PC-3 (cell line): ENCODE results near the gene HOXC4. TPM values are rescaled to one million over a fixed set of nuclear protein-coding genes. Genes with fewer than 3 reads are reported as not detected.

ENCODE experiments used
- ATAC-seq: fragments of 200-7000 bp; cut with Tn5 transposase; 2 replicates; pipeline ENCODE4 v1.9.1; 2020; ENCODE audit warnings: mild to moderate bottlenecking, moderate library complexity
- BruUV-seq: library from RNA; stranded (reverse); fragments of 400-500 nt; replicated peaks from 2 replicates; lab custom pipeline; 2021; lab: Mats Ljungman, UMichigan
- CTCF ChIA-PET: fragments of 300-600 bp; sonication (Branson Sonifier 250); formaldehyde crosslinking; loops from one replicate; lab custom pipeline; 2022; ENCODE audit warnings: antibody characterized with exemption; lab: Charles Lee
- POLR2A ChIA-PET: fragments of 300-600 bp; sonication (Branson Sonifier 250); formaldehyde crosslinking; loops from one replicate; lab custom pipeline; 2022; ENCODE audit warnings: antibody characterized with exemption; ENCODE audit not compliant: unreplicated experiment; lab: Charles Lee
- DNase-seq: peaks from one replicate; pipeline ENCODE4 v3.0.0-alpha.2; 2015
- H2AFZ ChIP-seq: fragments of 300-600 bp; sonication (generic); 2 replicates; pipeline ENCODE4 v1.6.0; 2016; ENCODE audit warnings: antibody characterized with exemption, low read length
- H3F3A ChIP-seq: fragments of 300-600 bp; sonication (generic); one replicate; pipeline ENCODE4 v1.6.0; 2017; ENCODE audit warnings: antibody characterized with exemption, low read length, control low read depth, mild to moderate bottlenecking; ENCODE audit not compliant: unreplicated experiment
- H3K27ac ChIP-seq: fragments of 300-600 bp; sonication (generic); 2 replicates; pipeline ENCODE4 v1.5.1; 2016; ENCODE audit warnings: mild to moderate bottlenecking, low read length
- H3K27me3 ChIP-seq: fragments of 300-600 bp; sonication (generic); 2 replicates; pipeline ENCODE4 v1.6.1; 2016; ENCODE audit warnings: low read length, mixed read lengths
- H3K36me3 ChIP-seq: fragments of 300-600 bp; sonication (generic); 2 replicates; pipeline ENCODE4 v1.6.1; 2016; ENCODE audit warnings: low read depth, mixed run types, low read length, mixed read lengths
- H3K4me1 ChIP-seq: fragments of 300-600 bp; sonication (generic); 2 replicates; pipeline ENCODE4 v1.5.1; 2016; ENCODE audit warnings: low read length; ENCODE audit not compliant: insufficient read depth
- H3K4me2 ChIP-seq: fragments of 300-600 bp; sonication (generic); 2 replicates; pipeline ENCODE4 v1.6.0; 2016; ENCODE audit warnings: low read length
- H3K4me3 ChIP-seq: fragments of 300-600 bp; sonication (generic); 2 replicates; pipeline ENCODE4 v1.5.1; 2016; ENCODE audit warnings: mild to moderate bottlenecking, low read length, mixed read lengths
- H3K79me2 ChIP-seq: fragments of 300-600 bp; sonication (generic); 2 replicates; pipeline ENCODE4 v1.6.1; 2017; ENCODE audit warnings: low read length, mixed read lengths
- H3K9ac ChIP-seq: fragments of 300-600 bp; sonication (generic); 2 replicates; pipeline ENCODE4 v1.6.0; 2016; ENCODE audit warnings: mild to moderate bottlenecking, low read length
- H3K9me2 ChIP-seq: fragments of 300-600 bp; sonication (generic); replicated peaks from 2 replicates; pipeline ENCODE4 v1.6.1; 2016; ENCODE audit warnings: mixed run types, low read length, mixed read lengths
- H3K9me3 ChIP-seq: fragments of 300-600 bp; sonication (generic); 2 replicates; pipeline ENCODE4 v1.6.1; 2016; ENCODE audit warnings: low read length, mixed read lengths
- H4K20me1 ChIP-seq: fragments of 300-600 bp; sonication (generic); 2 replicates; pipeline ENCODE4 v1.6.1; 2016; ENCODE audit warnings: low read length, mixed read lengths
- EZH2 ChIP-seq: fragments of 300-600 bp; sonication (generic); IDR thresholded peaks from one replicate; pipeline ENCODE4 v1.6.1; 2017; ENCODE audit warnings: antibody characterized with exemption, mild to moderate bottlenecking, low read length; ENCODE audit not compliant: unreplicated experiment
- EZH2phosphoT487 ChIP-seq: fragments of 300-600 bp; sonication (generic); IDR thresholded peaks from 2 replicates; pipeline ENCODE4 v1.6.1; 2018; ENCODE audit warnings: mild to moderate bottlenecking, antibody characterized with exemption, low read length, borderline replicate concordance
- intact Hi-C: fragments of 100-400 bp; cut with micrococcal nuclease; formaldehyde crosslinking; loops from 2 replicates; pipeline ENCODE4 v1.9.0; 2023
- total RNA-seq: library from RNA; depleted of rRNA; stranded (reverse); fragments of >200 nt; gene quantifications from 2 replicates; pipeline ENCODE4 v1.2.3, GENCODE V29; 2014
- TF ChIP-seq, protein P1 (sequence below): fragments of 300-600 bp; sonication (generic); conservative IDR thresholded peaks from 2 replicates; pipeline ENCODE4 v1.5.1; 2017; ENCODE audit warnings: antibody characterized with exemption, low read depth, mild to moderate bottlenecking, low read length

HOXC4 gene
- total RNA-seq, 1 experiment from 2014 or later = 1.8 TPM

DNA sequence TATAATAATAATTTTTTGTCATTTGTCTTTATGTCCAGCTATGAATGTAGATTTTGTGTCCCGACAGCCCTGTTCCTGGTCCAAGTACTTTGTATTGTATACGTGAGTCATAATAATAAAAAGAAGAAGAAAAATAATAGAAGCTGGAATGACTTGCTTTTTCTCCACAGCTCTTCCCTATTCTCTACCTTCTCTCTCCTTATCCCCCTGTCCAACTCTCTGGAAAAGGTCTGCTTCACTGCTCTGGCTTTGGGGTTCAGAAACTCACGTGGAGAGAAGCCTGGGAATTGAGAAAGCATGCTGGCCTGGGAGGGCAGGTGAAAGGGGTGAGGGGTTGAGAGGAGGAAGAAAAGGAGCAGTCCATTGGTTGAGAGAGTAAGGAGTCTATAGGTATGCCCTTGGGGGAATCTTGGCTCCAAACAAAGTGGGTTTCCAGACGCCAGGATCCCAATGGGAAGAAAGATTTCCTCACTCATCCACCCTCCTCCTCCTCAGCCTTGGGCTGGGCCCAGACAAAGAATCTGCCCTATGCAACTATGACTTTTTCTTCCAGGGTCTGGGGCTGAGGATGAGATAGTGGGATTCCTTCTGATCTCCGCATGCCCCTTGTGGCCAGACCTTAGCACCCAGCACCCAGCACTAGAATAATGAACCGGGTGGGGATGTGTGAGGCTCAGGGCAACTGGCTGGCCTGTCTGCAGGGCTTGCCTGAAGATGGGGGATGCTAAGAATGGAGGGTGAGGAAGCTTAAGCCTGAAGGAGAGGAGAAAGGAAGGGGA lies 40.8 kb upstream of the HOXC4 start:
- Histone ChIP-seq H3K4me2 (peak overlapping the region; percentile 16; the same call in 1 of the 2 replicates), H3K79me2 (peaks cover 33% of the 10 kb centered on the region), H3K9me2 (no peaks in the 10 kb centered on the region), H3K9me3 (no peaks in the 10 kb centered on the region), H3K4me3 (no peak overlapping the region), H2AFZ (no peak overlapping the region), H3K9ac (no peak overlapping the region), H3F3A (no peaks in the 10 kb centered on the region), H3K4me1 (peaks cover 49% of the 10 kb centered on the region), H3K36me3 (no peaks in the 10 kb centered on the region), H3K27me3 (no peaks in the 10 kb centered on the region), H4K20me1 (no peaks in the 10 kb centered on the region), H3K27ac (0 out of 2 replicates have a peak overlapping the region, but pooled peaks have one; percentile 10)
- ChIA-PET CTCF (interaction anchor here (0.5 to 1.0 kb wide), 3 partner anchors 28 to 188 kb away, joined by 3 to 8 read pairs (median 4); partner anchors contain the start of gene HOXC10), POLR2A (interaction anchor here (0.6 kb wide), 2 partner anchors 14 to 15 kb away, joined by 4 to 7 read pairs; partner anchors contain the start of gene HOXC6)
- peak; percentile 33 for DNase-seq
- BruUV-seq = no TSS peak
- TF ChIP-seq, protein P1, sequence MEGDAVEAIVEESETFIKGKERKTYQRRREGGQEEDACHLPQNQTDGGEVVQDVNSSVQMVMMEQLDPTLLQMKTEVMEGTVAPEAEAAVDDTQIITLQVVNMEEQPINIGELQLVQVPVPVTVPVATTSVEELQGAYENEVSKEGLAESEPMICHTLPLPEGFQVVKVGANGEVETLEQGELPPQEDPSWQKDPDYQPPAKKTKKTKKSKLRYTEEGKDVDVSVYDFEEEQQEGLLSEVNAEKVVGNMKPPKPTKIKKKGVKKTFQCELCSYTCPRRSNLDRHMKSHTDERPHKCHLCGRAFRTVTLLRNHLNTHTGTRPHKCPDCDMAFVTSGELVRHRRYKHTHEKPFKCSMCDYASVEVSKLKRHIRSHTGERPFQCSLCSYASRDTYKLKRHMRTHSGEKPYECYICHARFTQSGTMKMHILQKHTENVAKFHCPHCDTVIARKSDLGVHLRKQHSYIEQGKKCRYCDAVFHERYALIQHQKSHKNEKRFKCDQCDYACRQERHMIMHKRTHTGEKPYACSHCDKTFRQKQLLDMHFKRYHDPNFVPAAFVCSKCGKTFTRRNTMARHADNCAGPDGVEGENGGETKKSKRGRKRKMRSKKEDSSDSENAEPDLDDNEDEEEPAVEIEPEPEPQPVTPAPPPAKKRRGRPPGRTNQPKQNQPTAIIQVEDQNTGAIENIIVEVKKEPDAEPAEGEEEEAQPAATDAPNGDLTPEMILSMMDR = no peak
- TF ChIP-seq EZH2 (no peak), EZH2phosphoT487 (no peak)
- peak; percentile 5; the same call in 1 of the 2 replicates for ATAC-seq
- intact Hi-C loops = no loop called here

DNA sequence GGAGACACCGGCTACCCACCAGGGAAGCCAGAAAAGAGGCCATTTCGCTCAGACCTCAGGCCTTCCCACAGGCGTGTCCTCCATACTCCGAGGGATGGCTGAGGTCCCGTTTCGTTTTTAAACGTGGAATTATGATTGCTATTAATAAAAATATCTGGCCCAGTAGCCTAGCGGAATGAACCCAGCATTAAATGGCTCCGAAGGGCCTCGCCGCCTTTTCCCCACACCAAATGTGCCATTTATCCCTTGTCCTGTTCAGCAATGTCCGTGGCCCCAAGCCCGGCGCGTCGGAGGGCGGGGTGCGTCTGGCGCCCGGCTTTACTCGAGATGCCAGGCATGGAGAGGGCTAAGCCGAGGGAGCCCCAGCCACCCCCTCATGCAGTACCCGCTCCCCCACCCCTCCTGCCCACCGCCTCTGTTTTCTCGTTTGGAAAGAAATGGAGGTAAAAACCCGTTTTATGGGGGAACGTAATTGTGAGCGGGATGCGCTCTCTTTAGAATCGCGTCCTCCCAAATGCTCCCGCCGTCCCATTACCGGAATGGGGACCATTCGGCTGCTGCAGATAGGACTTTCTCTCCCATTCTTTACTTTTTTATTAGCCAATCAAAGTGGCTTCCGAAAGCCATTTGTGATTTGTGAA lies 39.1 kb upstream of the HOXC4 start:
- ChIA-PET POLR2A (no interaction called here), CTCF (no interaction called here)
- H3K4me2 ChIP-seq = no peak overlapping the region
- no TSS peak for BruUV-seq
- no peaks in the 10 kb centered on the region for H3K9me2 ChIP-seq
- no peak overlapping the region for H3K9ac ChIP-seq
- intact Hi-C loops = no loop called here
- ATAC-seq (no peak), DNase-seq (no peak)
- H3F3A ChIP-seq = no peaks in the 10 kb centered on the region
- TF ChIP-seq, protein P1 = no peak
- TF ChIP-seq EZH2phosphoT487 = no peak
- no peak for TF ChIP-seq EZH2
- peaks cover 44% of the 10 kb centered on the region for H3K79me2 ChIP-seq
- no peak overlapping the region for H3K4me3 ChIP-seq
- H2AFZ ChIP-seq = no peak overlapping the region
- H3K27ac ChIP-seq = no peak overlapping the region
- H3K4me1 ChIP-seq = peaks cover 50% of the 10 kb centered on the region
- H3K36me3 ChIP-seq = no peaks in the 10 kb centered on the region
- no peaks in the 10 kb centered on the region for H4K20me1 ChIP-seq
- H3K9me3 ChIP-seq = no peaks in the 10 kb centered on the region
- H3K27me3 ChIP-seq = no peaks in the 10 kb centered on the region
